GM23338 (cell line): Measurements from ENCODE around the gene MAGEE1. TPM values are rescaled to one million over a fixed set of nuclear protein-coding genes. Genes with fewer than 3 reads are reported as not detected.

Experiments
- ATAC-seq: fragments of 200-7000 bp; cut with Tn5 transposase; 3 replicates; pipeline ENCODE4 v1.9.1; 2020
- DNase-seq: peaks from one replicate; pipeline ENCODE4 v3.0.0-alpha.2; 2015; ENCODE audit warnings: low spot score
- H2AFZ ChIP-seq: fragments of 200-600 bp; sonication (generic); 2 replicates; pipeline ENCODE4 v1.8.0; 2016; ENCODE audit warnings: antibody characterized with exemption, mild to moderate bottlenecking, moderate library complexity
- H3F3A ChIP-seq: fragments of 200-600 bp; sonication (generic); replicated peaks from 2 replicates; pipeline ENCODE4 v1.8.0; 2017; ENCODE audit warnings: antibody characterized with exemption, mixed run types, low read depth
- H3K27ac ChIP-seq: fragments of 200-600 bp; sonication (generic); 2 replicates; pipeline ENCODE4 v1.6.1; 2016; ENCODE audit warnings: low read depth
- H3K27me3 ChIP-seq: fragments of 200-600 bp; sonication (generic); 2 replicates; pipeline ENCODE4 v1.8.0; 2016; ENCODE audit warnings: mild to moderate bottlenecking, mixed run types, moderate library complexity; ENCODE audit not compliant: insufficient read depth
- H3K36me3 ChIP-seq: fragments of 200-600 bp; sonication (generic); 2 replicates; pipeline ENCODE4 v1.8.0; 2016; ENCODE audit warnings: mild to moderate bottlenecking; ENCODE audit not compliant: insufficient read depth
- H3K4me1 ChIP-seq: fragments of 200-600 bp; sonication (generic); 2 replicates; pipeline ENCODE4 v1.8.0; 2016; ENCODE audit warnings: mild to moderate bottlenecking, moderate library complexity; ENCODE audit not compliant: insufficient read depth
- H3K4me2 ChIP-seq: fragments of 200-600 bp; sonication (generic); 2 replicates; pipeline ENCODE4 v1.7.1; 2017; ENCODE audit warnings: mixed run types
- H3K4me3 ChIP-seq: fragments of 200-600 bp; sonication (generic); 2 replicates; pipeline ENCODE4 v1.6.1; 2016; ENCODE audit warnings: mixed run types
- H3K79me2 ChIP-seq: fragments of 200-600 bp; sonication (generic); replicated peaks from 2 replicates; pipeline ENCODE4 v1.8.0; 2017; ENCODE audit warnings: mild to moderate bottlenecking; ENCODE audit not compliant: insufficient read depth
- H3K9me2 ChIP-seq: fragments of 200-600 bp; sonication (generic); 2 replicates; pipeline ENCODE4 v1.8.0; 2017; ENCODE audit not compliant: insufficient read depth
- H4K20me1 ChIP-seq: fragments of 200-600 bp; sonication (generic); replicated peaks from 2 replicates; pipeline ENCODE4 v1.8.0; 2017; ENCODE audit warnings: mild to moderate bottlenecking; ENCODE audit not compliant: insufficient read depth
- H3K27ac Mint-ChIP-seq: 2 replicates; pipeline ENCODE4 v1.8.0; 2020; ENCODE audit warnings: inconsistent platforms, mild to moderate bottlenecking, moderate library complexity, mixed read lengths
- H3K27me3 Mint-ChIP-seq: 3 replicates; pipeline ENCODE4 v1.8.0; 2022; ENCODE audit warnings: low read depth, mild to moderate bottlenecking, moderate library complexity, mixed read lengths, inconsistent platforms; ENCODE audit not compliant: insufficient read depth, poor library complexity
- H3K36me3 Mint-ChIP-seq: 3 replicates; pipeline ENCODE4 v1.8.0; 2021; ENCODE audit warnings: low read depth, mild to moderate bottlenecking, inconsistent platforms, moderate library complexity, mixed read lengths
- H3K4me1 Mint-ChIP-seq: 3 replicates; pipeline ENCODE4 v1.8.0; 2020; ENCODE audit warnings: mild to moderate bottlenecking, inconsistent platforms, mixed read lengths
- H3K4me3 Mint-ChIP-seq: 3 replicates; pipeline ENCODE4 v1.8.0; 2021; ENCODE audit warnings: moderate library complexity, mild to moderate bottlenecking, inconsistent platforms, mixed read lengths
- H3K9me3 Mint-ChIP-seq: 3 replicates; pipeline ENCODE4 v1.8.0; 2020; ENCODE audit warnings: moderate library complexity, mild to moderate bottlenecking, inconsistent platforms, mixed read lengths
- CREB1 ChIP-seq: fragments of 250-450 bp; sonication (Bioruptor Pico); IDR thresholded peaks from 2 replicates; pipeline ENCODE4 v1.5.0; 2020; ENCODE audit warnings: low read depth, mild to moderate bottlenecking, moderate library complexity
- EZH2phosphoT487 ChIP-seq: fragments of 200-600 bp; sonication (generic); IDR thresholded peaks from one replicate; pipeline ENCODE4 v1.8.1; 2018; ENCODE audit warnings: antibody characterized with exemption; ENCODE audit not compliant: unreplicated experiment
- JUNB ChIP-seq: IDR thresholded peaks from one replicate; pipeline ENCODE4 v1.6.1; 2016; ENCODE audit warnings: antibody characterized with exemption; ENCODE audit not compliant: unreplicated experiment
- NANOG ChIP-seq: IDR thresholded peaks from 2 replicates; pipeline ENCODE4 v1.6.1; 2016; ENCODE audit warnings: antibody characterized with exemption, borderline replicate concordance
- POLR2AphosphoS5 ChIP-seq: IDR thresholded peaks from 2 replicates; pipeline ENCODE4 v1.6.1; 2016; ENCODE audit warnings: antibody characterized with exemption, low read depth
- REST ChIP-seq: IDR thresholded peaks from one replicate; pipeline ENCODE4 v1.6.1; 2018; ENCODE audit warnings: antibody characterized with exemption; ENCODE audit not compliant: unreplicated experiment
- STAT1 ChIP-seq: IDR thresholded peaks from one replicate; pipeline ENCODE4 v1.6.1; 2016; ENCODE audit warnings: antibody characterized with exemption; ENCODE audit not compliant: unreplicated experiment
- ZNF114 ChIP-seq: fragments of 250-450 bp; sonication (Bioruptor Pico); IDR thresholded peaks from 2 replicates; pipeline ENCODE4 v1.5.0; 2020; ENCODE audit warnings: mild to moderate bottlenecking, moderate library complexity
- polyA plus RNA-seq: library from polyadenylated mRNA; unstranded; fragments of >200 nt; fragmentation: Nextera tagmentation; extraction: Ambion mirVana; gene quantifications from 2 replicates; pipeline ENCODE4 v1.2.1, GENCODE V29; 2016
- total RNA-seq: library from RNA; depleted of rRNA; stranded (reverse); fragments of >200 nt; shearing (Covaris generic); gene quantifications from 2 replicates; pipeline ENCODE4 v1.2.3, GENCODE V29; 2014
- TF ChIP-seq, protein P1 (sequence below): fragments of 250-450 bp; sonication (Bioruptor Pico); IDR thresholded peaks from 2 replicates; pipeline ENCODE4 v1.5.0; 2020; ENCODE audit warnings: mild to moderate bottlenecking, moderate library complexity
- TF ChIP-seq, protein P2 (sequence below): IDR thresholded peaks from 2 replicates; pipeline ENCODE4 v1.6.1; 2016; ENCODE audit warnings: antibody characterized with exemption
- TF ChIP-seq, protein P3 (sequence below), 2 experiments: fragments of 200-600 bp in 1 of 2; sonication (generic) in 1 of 2; conservative IDR thresholded peaks; 2 replicates each; pipeline versions ENCODE4 v1.5.1 to v1.6.1; 2016 to 2017; ENCODE audit warnings: antibody characterized with exemption in 2 of 2, low read depth in 2 of 2, mild to moderate bottlenecking in 2 of 2, moderate library complexity in 1 of 2

Gene MAGEE1
- total and polyA plus RNA-seq, 2 experiments from 2014 or later = 1.5 to 11.6 TPM

DNA sequence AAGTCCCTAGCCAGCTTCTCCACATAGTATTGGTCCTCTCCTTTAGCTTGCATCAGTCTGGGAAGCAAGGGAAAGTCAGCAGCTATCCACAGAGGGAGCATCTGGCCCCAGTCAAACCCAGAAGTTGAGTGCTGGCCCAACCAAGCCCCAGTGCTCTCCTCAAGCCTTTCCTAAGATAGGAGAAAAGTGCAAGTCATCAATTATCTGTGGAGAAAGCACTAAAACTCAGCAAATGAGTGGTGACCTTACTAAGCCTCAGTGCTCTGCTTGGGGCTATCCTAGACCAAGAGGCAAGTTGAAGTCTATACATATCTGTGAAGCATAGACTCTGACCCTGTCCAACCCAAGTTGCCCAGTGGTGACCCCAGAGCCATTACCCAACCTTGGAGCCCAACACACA lies 28.5 kb upstream of the MAGEE1 start (continued):
- TF ChIP-seq, protein P1, sequence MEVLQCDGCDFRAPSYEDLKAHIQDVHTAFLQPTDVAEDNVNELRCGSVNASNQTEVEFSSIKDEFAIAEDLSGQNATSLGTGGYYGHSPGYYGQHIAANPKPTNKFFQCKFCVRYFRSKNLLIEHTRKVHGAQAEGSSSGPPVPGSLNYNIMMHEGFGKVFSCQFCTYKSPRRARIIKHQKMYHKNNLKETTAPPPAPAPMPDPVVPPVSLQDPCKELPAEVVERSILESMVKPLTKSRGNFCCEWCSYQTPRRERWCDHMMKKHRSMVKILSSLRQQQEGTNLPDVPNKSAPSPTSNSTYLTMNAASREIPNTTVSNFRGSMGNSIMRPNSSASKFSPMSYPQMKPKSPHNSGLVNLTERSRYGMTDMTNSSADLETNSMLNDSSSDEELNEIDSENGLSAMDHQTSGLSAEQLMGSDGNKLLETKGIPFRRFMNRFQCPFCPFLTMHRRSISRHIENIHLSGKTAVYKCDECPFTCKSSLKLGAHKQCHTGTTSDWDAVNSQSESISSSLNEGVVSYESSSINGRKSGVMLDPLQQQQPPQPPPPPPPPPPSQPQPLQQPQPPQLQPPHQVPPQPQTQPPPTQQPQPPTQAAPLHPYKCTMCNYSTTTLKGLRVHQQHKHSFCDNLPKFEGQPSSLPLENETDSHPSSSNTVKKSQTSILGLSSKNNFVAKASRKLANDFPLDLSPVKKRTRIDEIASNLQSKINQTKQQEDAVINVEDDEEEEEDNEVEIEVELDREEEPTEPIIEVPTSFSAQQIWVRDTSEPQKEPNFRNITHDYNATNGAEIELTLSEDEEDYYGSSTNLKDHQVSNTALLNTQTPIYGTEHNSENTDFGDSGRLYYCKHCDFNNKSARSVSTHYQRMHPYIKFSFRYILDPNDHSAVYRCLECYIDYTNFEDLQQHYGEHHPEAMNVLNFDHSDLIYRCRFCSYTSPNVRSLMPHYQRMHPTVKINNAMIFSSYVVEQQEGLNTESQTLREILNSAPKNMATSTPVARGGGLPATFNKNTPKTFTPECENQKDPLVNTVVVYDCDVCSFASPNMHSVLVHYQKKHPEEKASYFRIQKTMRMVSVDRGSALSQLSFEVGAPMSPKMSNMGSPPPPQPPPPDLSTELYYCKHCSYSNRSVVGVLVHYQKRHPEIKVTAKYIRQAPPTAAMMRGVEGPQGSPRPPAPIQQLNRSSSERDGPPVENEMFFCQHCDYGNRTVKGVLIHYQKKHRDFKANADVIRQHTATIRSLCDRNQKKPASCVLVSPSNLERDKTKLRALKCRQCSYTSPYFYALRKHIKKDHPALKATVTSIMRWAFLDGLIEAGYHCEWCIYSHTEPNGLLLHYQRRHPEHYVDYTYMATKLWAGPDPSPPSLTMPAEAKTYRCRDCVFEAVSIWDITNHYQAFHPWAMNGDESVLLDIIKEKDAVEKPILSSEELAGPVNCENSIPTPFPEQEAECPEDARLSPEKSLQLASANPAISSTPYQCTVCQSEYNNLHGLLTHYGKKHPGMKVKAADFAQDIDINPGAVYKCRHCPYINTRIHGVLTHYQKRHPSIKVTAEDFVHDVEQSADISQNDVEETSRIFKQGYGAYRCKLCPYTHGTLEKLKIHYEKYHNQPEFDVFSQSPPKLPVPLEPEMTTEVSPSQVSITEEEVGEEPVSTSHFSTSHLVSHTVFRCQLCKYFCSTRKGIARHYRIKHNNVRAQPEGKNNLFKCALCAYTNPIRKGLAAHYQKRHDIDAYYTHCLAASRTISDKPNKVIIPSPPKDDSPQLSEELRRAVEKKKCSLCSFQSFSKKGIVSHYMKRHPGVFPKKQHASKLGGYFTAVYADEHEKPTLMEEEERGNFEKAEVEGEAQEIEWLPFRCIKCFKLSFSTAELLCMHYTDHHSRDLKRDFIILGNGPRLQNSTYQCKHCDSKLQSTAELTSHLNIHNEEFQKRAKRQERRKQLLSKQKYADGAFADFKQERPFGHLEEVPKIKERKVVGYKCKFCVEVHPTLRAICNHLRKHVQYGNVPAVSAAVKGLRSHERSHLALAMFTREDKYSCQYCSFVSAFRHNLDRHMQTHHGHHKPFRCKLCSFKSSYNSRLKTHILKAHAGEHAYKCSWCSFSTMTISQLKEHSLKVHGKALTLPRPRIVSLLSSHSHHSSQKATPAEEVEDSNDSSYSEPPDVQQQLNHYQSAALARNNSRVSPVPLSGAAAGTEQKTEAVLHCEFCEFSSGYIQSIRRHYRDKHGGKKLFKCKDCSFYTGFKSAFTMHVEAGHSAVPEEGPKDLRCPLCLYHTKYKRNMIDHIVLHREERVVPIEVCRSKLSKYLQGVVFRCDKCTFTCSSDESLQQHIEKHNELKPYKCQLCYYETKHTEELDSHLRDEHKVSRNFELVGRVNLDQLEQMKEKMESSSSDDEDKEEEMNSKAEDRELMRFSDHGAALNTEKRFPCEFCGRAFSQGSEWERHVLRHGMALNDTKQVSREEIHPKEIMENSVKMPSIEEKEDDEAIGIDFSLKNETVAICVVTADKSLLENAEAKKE (CRISPR knock-in tag) = no peak
- TF ChIP-seq POLR2AphosphoS5 (no peak), JUNB (no peak), CREB1 (CRISPR knock-in tag) (no peak), ZNF114 (CRISPR knock-in tag) (no peak), NANOG (no peak), EZH2phosphoT487 (no peak)
- TF ChIP-seq, protein P2, sequence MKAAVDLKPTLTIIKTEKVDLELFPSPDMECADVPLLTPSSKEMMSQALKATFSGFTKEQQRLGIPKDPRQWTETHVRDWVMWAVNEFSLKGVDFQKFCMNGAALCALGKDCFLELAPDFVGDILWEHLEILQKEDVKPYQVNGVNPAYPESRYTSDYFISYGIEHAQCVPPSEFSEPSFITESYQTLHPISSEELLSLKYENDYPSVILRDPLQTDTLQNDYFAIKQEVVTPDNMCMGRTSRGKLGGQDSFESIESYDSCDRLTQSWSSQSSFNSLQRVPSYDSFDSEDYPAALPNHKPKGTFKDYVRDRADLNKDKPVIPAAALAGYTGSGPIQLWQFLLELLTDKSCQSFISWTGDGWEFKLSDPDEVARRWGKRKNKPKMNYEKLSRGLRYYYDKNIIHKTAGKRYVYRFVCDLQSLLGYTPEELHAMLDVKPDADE = no peak

GRCh38 chrX:76407795-76408194 lies 19.7 kb upstream of the MAGEE1 start:
- no peak overlapping the region for H3K4me3 Mint-ChIP-seq
- Histone ChIP-seq H3K4me2 (no peak overlapping the region), H2AFZ (no peak overlapping the region), H3F3A (no peaks in the 10 kb centered on the region), H4K20me1 (no peaks in the 10 kb centered on the region), H3K36me3 (no peaks in the 10 kb centered on the region), H3K27me3 (no peaks in the 10 kb centered on the region), H3K4me3 (no peak overlapping the region), H3K79me2 (no peaks in the 10 kb centered on the region), H3K27ac (no peak overlapping the region), H3K9me2 (no peaks in the 10 kb centered on the region), H3K4me1 (no peaks in the 10 kb centered on the region)
- H3K9me3 Mint-ChIP-seq = peaks cover 7% of the 10 kb centered on the region; the same call in 2 of the 3 replicates
- H3K36me3 Mint-ChIP-seq = no peaks in the 10 kb centered on the region
- H3K27me3 Mint-ChIP-seq = no peaks in the 10 kb centered on the region
- no peak for ATAC-seq
- H3K27ac Mint-ChIP-seq = no peak overlapping the region
- H3K4me1 Mint-ChIP-seq = no peaks in the 10 kb centered on the region
- DNase-seq = no peak
- TF ChIP-seq JUNB (no peak), POLR2AphosphoS5 (no peak), ZNF114 (CRISPR knock-in tag) (no peak), STAT1 (no peak), CREB1 (CRISPR knock-in tag) (no peak), NANOG (no peak), REST (no peak)
- TF ChIP-seq, protein P3, sequence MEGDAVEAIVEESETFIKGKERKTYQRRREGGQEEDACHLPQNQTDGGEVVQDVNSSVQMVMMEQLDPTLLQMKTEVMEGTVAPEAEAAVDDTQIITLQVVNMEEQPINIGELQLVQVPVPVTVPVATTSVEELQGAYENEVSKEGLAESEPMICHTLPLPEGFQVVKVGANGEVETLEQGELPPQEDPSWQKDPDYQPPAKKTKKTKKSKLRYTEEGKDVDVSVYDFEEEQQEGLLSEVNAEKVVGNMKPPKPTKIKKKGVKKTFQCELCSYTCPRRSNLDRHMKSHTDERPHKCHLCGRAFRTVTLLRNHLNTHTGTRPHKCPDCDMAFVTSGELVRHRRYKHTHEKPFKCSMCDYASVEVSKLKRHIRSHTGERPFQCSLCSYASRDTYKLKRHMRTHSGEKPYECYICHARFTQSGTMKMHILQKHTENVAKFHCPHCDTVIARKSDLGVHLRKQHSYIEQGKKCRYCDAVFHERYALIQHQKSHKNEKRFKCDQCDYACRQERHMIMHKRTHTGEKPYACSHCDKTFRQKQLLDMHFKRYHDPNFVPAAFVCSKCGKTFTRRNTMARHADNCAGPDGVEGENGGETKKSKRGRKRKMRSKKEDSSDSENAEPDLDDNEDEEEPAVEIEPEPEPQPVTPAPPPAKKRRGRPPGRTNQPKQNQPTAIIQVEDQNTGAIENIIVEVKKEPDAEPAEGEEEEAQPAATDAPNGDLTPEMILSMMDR (conservative IDR thresholded peaks at IDR 0.05; ENCODE audit: low read depth in 2 of 2) = no peak
- TF ChIP-seq, protein P2 = no peak
